Mesothelial cell of epicardium (in vitro differentiated cells): ENCODE results near the gene TYMP. TPM values are rescaled to one million over a fixed set of nuclear protein-coding genes. Genes with fewer than 3 reads are reported as not detected.

Source experiments
- DNase-seq, 2 experiments: peaks; one replicate each; pipeline ENCODE4 v3.0.0; 2021; ENCODE audit warnings: low spot score in 2 of 2; ENCODE audit not compliant: unreplicated experiment in 2 of 2
- H3K27ac Mint-ChIP-seq: 2 replicates; pipeline ENCODE4 v1.8.0; 2021; ENCODE audit warnings: mixed read lengths
- H3K27me3 Mint-ChIP-seq: 2 replicates; pipeline ENCODE4 v1.8.0; 2021; ENCODE audit warnings: low read depth, mixed read lengths
- H3K36me3 Mint-ChIP-seq: 2 replicates; pipeline ENCODE4 v1.8.0; 2021; ENCODE audit warnings: mixed read lengths
- H3K4me1 Mint-ChIP-seq: 2 replicates; pipeline ENCODE4 v1.8.0; 2021; ENCODE audit warnings: mixed read lengths
- H3K4me3 Mint-ChIP-seq: 2 replicates; pipeline ENCODE4 v1.8.0; 2021; ENCODE audit warnings: mild to moderate bottlenecking, moderate library complexity, mixed read lengths
- H3K9me3 Mint-ChIP-seq: 2 replicates; pipeline ENCODE4 v1.8.0; 2021; ENCODE audit warnings: mixed read lengths
- CTCF ChIP-seq: fragments of 200-600 bp; sonication (generic); IDR thresholded peaks from one replicate; pipeline ENCODE4 v1.5.0; 2021; ENCODE audit warnings: antibody characterized with exemption; ENCODE audit not compliant: unreplicated experiment
- total RNA-seq: library from RNA; stranded (reverse); gene quantifications from 3 replicates; pipeline ENCODE4 v1.2.1, GENCODE V29; 2021

TYMP gene
- total RNA-seq, 1 donor from 2014 or later, result 9.3 TPM

GRCh38 chr22:50531962-50532674, 2.3 kb upstream of the TYMP start:
- DNase-seq, result peak in 1 of 2 experiments; percentile 44
- Mint-ChIP-seq H3K36me3 (no peaks in the 10 kb centered on the region), H3K9me3 (no peaks in the 10 kb centered on the region), H3K4me1 (peaks cover 26% of the 10 kb centered on the region), H3K27me3 (peaks cover 38% of the 10 kb centered on the region), H3K4me3 (peak overlapping the region; percentile 62), H3K27ac (peak overlapping the region; percentile 9)
- TF ChIP-seq CTCF, result no peak

- H3K27me3 Mint-ChIP-seq, result peaks cover 38% of the 10 kb centered on the region
- H3K27ac Mint-ChIP-seq, result no peak overlapping the region
- H3K4me1 Mint-ChIP-seq, result peaks cover 31% of the 10 kb centered on the region
- H3K36me3 Mint-ChIP-seq, result no peaks in the 10 kb centered on the region
- no peak for DNase-seq
- H3K9me3 Mint-ChIP-seq, result no peaks in the 10 kb centered on the region
- peak overlapping the region; percentile 65 for H3K4me3 Mint-ChIP-seq
- no peak for TF ChIP-seq CTCF
Measured at GRCh38 chr22:50531546-50531961, 1.7 kb upstream of the TYMP start.

GRCh38 chr22:50530877-50531545, 1.2 kb upstream of the TYMP start:
- TF ChIP-seq CTCF, result no peak
- Mint-ChIP-seq H3K36me3 (no peaks in the 10 kb centered on the region), H3K9me3 (no peaks in the 10 kb centered on the region), H3K27me3 (peaks cover 38% of the 10 kb centered on the region), H3K4me1 (peaks cover 31% of the 10 kb centered on the region), H3K4me3 (peak overlapping the region; percentile 65), H3K27ac (peak overlapping the region; percentile 43)
- peak in 1 of 2 experiments; percentile 39 for DNase-seq

- Mint-ChIP-seq H3K36me3 (no peaks in the 10 kb centered on the region), H3K4me1 (peaks cover 31% of the 10 kb centered on the region), H3K4me3 (peak overlapping the region; percentile 51), H3K9me3 (no peaks in the 10 kb centered on the region), H3K27ac (no peak overlapping the region), H3K27me3 (peaks cover 38% of the 10 kb centered on the region)
- no peak for DNase-seq
- no peak for TF ChIP-seq CTCF
Measured at GRCh38 chr22:50530580-50530876, 716 bp upstream of the TYMP start.

GRCh38 chr22:50529416-50529896, 356 bp downstream of the TYMP start:
- H3K4me3 Mint-ChIP-seq, result peak overlapping the region; percentile 13
- no peaks in the 10 kb centered on the region for H3K36me3 Mint-ChIP-seq
- H3K9me3 Mint-ChIP-seq, result no peaks in the 10 kb centered on the region
- H3K27ac Mint-ChIP-seq, result no peak overlapping the region
- peaks cover 38% of the 10 kb centered on the region for H3K27me3 Mint-ChIP-seq
- H3K4me1 Mint-ChIP-seq, result peaks cover 35% of the 10 kb centered on the region
- DNase-seq, result no peak
- no peak for TF ChIP-seq CTCF
